IgD-negative memory B cell (primary cell): ENCODE measurements around the gene CALY. TPM values are rescaled to one million over a fixed set of nuclear protein-coding genes. Genes with fewer than 3 reads are reported as not detected.

ENCODE experiments used
- H3K27ac Mint-ChIP-seq, 3 donors: one replicate each; pipeline ENCODE4 v1.8.0; 2020 to 2022; ENCODE audit warnings: mild to moderate bottlenecking in 3 of 3, mixed read lengths in 3 of 3, moderate library complexity in 1 of 3
- H3K27me3 Mint-ChIP-seq: one replicate; pipeline ENCODE4 v1.8.0; 2021; ENCODE audit warnings: mixed read lengths
- H3K36me3 Mint-ChIP-seq: one replicate; pipeline ENCODE4 v1.8.0; 2020; ENCODE audit warnings: mild to moderate bottlenecking, mixed read lengths
- H3K4me1 Mint-ChIP-seq, 3 donors: one replicate each; pipeline ENCODE4 v1.8.0; 2020 to 2022; ENCODE audit warnings: mixed read lengths in 3 of 3, mild to moderate bottlenecking in 1 of 3
- H3K4me3 Mint-ChIP-seq, 4 donors: one replicate each; pipeline ENCODE4 v1.8.0; 2020 to 2022; ENCODE audit warnings: mild to moderate bottlenecking in 4 of 4, mixed read lengths in 4 of 4, moderate library complexity in 3 of 4
- H3K9me3 Mint-ChIP-seq, 3 donors: one replicate each; pipeline ENCODE4 v1.8.0; 2020 to 2021; ENCODE audit warnings: mixed read lengths in 3 of 3, mild to moderate bottlenecking in 1 of 3
- polyA plus RNA-seq: library from polyadenylated mRNA; unstranded; fragments of 300-500 nt; fragmentation: Illumina TruSeq; gene quantifications from one replicate; pipeline ENCODE4 v1.2.3, GENCODE V29; 2021

Gene CALY
- polyA plus RNA-seq, 1 donor from 2014 or later: not detected

- H3K27ac Mint-ChIP-seq: no peak overlapping the region
Measured at GRCh38 chr10:133350283-133350949, 13.7 kb upstream of the CALY start.

GRCh38 chr10:133349577-133350011 lies 12.9 kb upstream of the CALY start:
- Mint-ChIP-seq H3K9me3 (no peaks in the 10 kb centered on the region), H3K27me3 (peaks cover 17% of the 10 kb centered on the region), H3K27ac (no peak overlapping the region), H3K4me1 (peaks cover 0 to 5% (median 0%) of the 10 kb centered on the region in 3 donors), H3K36me3 (no peaks in the 10 kb centered on the region), H3K4me3 (no peak overlapping the region)

More at GRCh38 chr10:133350283-133350949, 13.7 kb upstream of the CALY start:
- peaks cover 0 to 5% (median 0%) of the 10 kb centered on the region in 3 donors for H3K4me1 Mint-ChIP-seq
- peaks cover 14% of the 10 kb centered on the region for H3K27me3 Mint-ChIP-seq
- H3K9me3 Mint-ChIP-seq: no peaks in the 10 kb centered on the region
- no peaks in the 10 kb centered on the region for H3K36me3 Mint-ChIP-seq
- H3K4me3 Mint-ChIP-seq: no peak overlapping the region

- H3K4me3 Mint-ChIP-seq: no peak overlapping the region
- no peaks in the 10 kb centered on the region for H3K9me3 Mint-ChIP-seq
- H3K36me3 Mint-ChIP-seq: no peaks in the 10 kb centered on the region
- H3K4me1 Mint-ChIP-seq: peaks cover 0 to 5% (median 0%) of the 10 kb centered on the region in 3 donors
- H3K27me3 Mint-ChIP-seq: peaks cover 19% of the 10 kb centered on the region
- H3K27ac Mint-ChIP-seq: no peak overlapping the region
Measured at GRCh38 chr10:133349160-133349568, 12.5 kb upstream of the CALY start.

- Mint-ChIP-seq H3K9me3 (no peaks in the 10 kb centered on the region), H3K27me3 (peaks cover 28% of the 10 kb centered on the region), H3K4me3 (no peak overlapping the region), H3K4me1 (peaks cover 0 to 4% (median 0%) of the 10 kb centered on the region in 3 donors), H3K27ac (no peak overlapping the region), H3K36me3 (no peaks in the 10 kb centered on the region)
Measured at GRCh38 chr10:133347710-133348517, 11.2 kb upstream of the CALY start.

GRCh38 chr10:133346413-133346812 lies 9.7 kb upstream of the CALY start:
- Mint-ChIP-seq H3K36me3 (no peaks in the 10 kb centered on the region), H3K9me3 (no peaks in the 10 kb centered on the region), H3K27ac (no peak overlapping the region), H3K4me1 (peaks cover 0 to 4% (median 0%) of the 10 kb centered on the region in 3 donors), H3K4me3 (peak overlapping the region in 1 of 4 donors; percentile 76), H3K27me3 (peaks cover 31% of the 10 kb centered on the region)

- Mint-ChIP-seq H3K27ac (no peak overlapping the region), H3K4me3 (no peak overlapping the region), H3K36me3 (no peaks in the 10 kb centered on the region), H3K4me1 (peaks cover 0 to 3% (median 0%) of the 10 kb centered on the region in 3 donors), H3K27me3 (peaks cover 35% of the 10 kb centered on the region), H3K9me3 (no peaks in the 10 kb centered on the region)
Measured at GRCh38 chr10:133344236-133344635, 7.5 kb upstream of the CALY start.

GRCh38 chr10:133343558-133343957 lies 6.9 kb upstream of the CALY start:
- no peaks in the 10 kb centered on the region for H3K36me3 Mint-ChIP-seq
- H3K27me3 Mint-ChIP-seq: peaks cover 35% of the 10 kb centered on the region
- H3K9me3 Mint-ChIP-seq: no peaks in the 10 kb centered on the region
- H3K27ac Mint-ChIP-seq: no peak overlapping the region
- H3K4me1 Mint-ChIP-seq: no peaks in the 10 kb centered on the region
- H3K4me3 Mint-ChIP-seq: no peak overlapping the region

GRCh38 chr10:133342942-133343341 lies 6.2 kb upstream of the CALY start:
- Mint-ChIP-seq H3K4me3 (no peak overlapping the region), H3K27me3 (peaks cover 35% of the 10 kb centered on the region), H3K4me1 (no peaks in the 10 kb centered on the region), H3K9me3 (no peaks in the 10 kb centered on the region), H3K36me3 (no peaks in the 10 kb centered on the region), H3K27ac (no peak overlapping the region)

GRCh38 chr10:133341983-133342382 lies 5.3 kb upstream of the CALY start:
- Mint-ChIP-seq H3K4me1 (no peaks in the 10 kb centered on the region), H3K27me3 (peaks cover 35% of the 10 kb centered on the region), H3K36me3 (no peaks in the 10 kb centered on the region), H3K9me3 (no peaks in the 10 kb centered on the region), H3K4me3 (peak overlapping the region in 1 of 4 donors; percentile 22), H3K27ac (no peak overlapping the region)

GRCh38 chr10:133339708-133340380 lies 3.1 kb upstream of the CALY start:
- H3K9me3 Mint-ChIP-seq: no peaks in the 10 kb centered on the region
- H3K4me1 Mint-ChIP-seq: peaks cover 0 to 1% (median 0%) of the 10 kb centered on the region in 3 donors
- peaks cover 21% of the 10 kb centered on the region for H3K27me3 Mint-ChIP-seq
- H3K4me3 Mint-ChIP-seq: no peak overlapping the region
- H3K36me3 Mint-ChIP-seq: no peaks in the 10 kb centered on the region
- no peak overlapping the region for H3K27ac Mint-ChIP-seq

- Mint-ChIP-seq H3K27ac (no peak overlapping the region), H3K36me3 (no peaks in the 10 kb centered on the region), H3K4me3 (no peak overlapping the region), H3K4me1 (peaks cover 0 to 2% (median 0%) of the 10 kb centered on the region in 3 donors), H3K9me3 (no peaks in the 10 kb centered on the region), H3K27me3 (peaks cover 15% of the 10 kb centered on the region)
Measured at GRCh38 chr10:133338080-133339071, 1.7 kb upstream of the CALY start.

GRCh38 chr10:133337370-133337725 lies 652 bp upstream of the CALY start:
- H3K27me3 Mint-ChIP-seq: peaks cover 9% of the 10 kb centered on the region
- H3K36me3 Mint-ChIP-seq: no peaks in the 10 kb centered on the region
- H3K27ac Mint-ChIP-seq: no peak overlapping the region
- no peak overlapping the region for H3K4me3 Mint-ChIP-seq
- H3K9me3 Mint-ChIP-seq: no peaks in the 10 kb centered on the region
- peaks cover 0 to 5% (median 2%) of the 10 kb centered on the region in 3 donors for H3K4me1 Mint-ChIP-seq

- H3K27ac Mint-ChIP-seq: no peak overlapping the region
- no peaks in the 10 kb centered on the region for H3K36me3 Mint-ChIP-seq
- H3K4me1 Mint-ChIP-seq: peaks cover 0 to 8% (median 2%) of the 10 kb centered on the region in 3 donors
- H3K9me3 Mint-ChIP-seq: no peaks in the 10 kb centered on the region
- peak overlapping the region in 1 of 4 donors; percentile 61 for H3K4me3 Mint-ChIP-seq
- H3K27me3 Mint-ChIP-seq: peaks cover 8% of the 10 kb centered on the region
Measured at GRCh38 chr10:133336118-133336576, 549 bp downstream of the CALY start.
